GM23248 (cell line): Measurements from ENCODE around the gene MEAK7. TPM values are rescaled to one million over a fixed set of nuclear protein-coding genes. Genes with fewer than 3 reads are reported as not detected.

Experiments
- DNase-seq: peaks from one replicate; pipeline ENCODE4 v3.0.0-alpha.2; 2015
- H2AFZ ChIP-seq: fragments of 200-600 bp; sonication (generic); 2 replicates; pipeline ENCODE4 v1.6.1; 2016; ENCODE audit warnings: antibody characterized with exemption
- H3F3A ChIP-seq: fragments of 200-600 bp; sonication (generic); 2 replicates; pipeline ENCODE4 v1.6.1; 2016; ENCODE audit warnings: mild to moderate bottlenecking, antibody characterized with exemption, mixed run types; ENCODE audit not compliant: insufficient read depth
- H3K27ac ChIP-seq: fragments of 200-600 bp; sonication (generic); 2 replicates; pipeline ENCODE4 v1.5.1; 2016; ENCODE audit warnings: mild to moderate bottlenecking
- H3K27me3 ChIP-seq: fragments of 200-600 bp; sonication (generic); replicated peaks from 2 replicates; pipeline ENCODE4 v1.6.1; 2016; ENCODE audit warnings: mild to moderate bottlenecking; ENCODE audit not compliant: insufficient read depth
- H3K36me3 ChIP-seq: fragments of 200-600 bp; sonication (generic); 2 replicates; pipeline ENCODE4 v1.6.1; 2016; ENCODE audit warnings: low read depth, mild to moderate bottlenecking
- H3K4me1 ChIP-seq: fragments of 200-600 bp; sonication (generic); 2 replicates; pipeline ENCODE4 v1.6.1; 2016; ENCODE audit warnings: mild to moderate bottlenecking; ENCODE audit not compliant: insufficient read depth
- H3K4me2 ChIP-seq: fragments of 200-600 bp; sonication (generic); one replicate; pipeline ENCODE4 v1.6.1; 2016; ENCODE audit warnings: mild to moderate bottlenecking; ENCODE audit not compliant: unreplicated experiment
- H3K4me3 ChIP-seq: fragments of 200-600 bp; sonication (generic); 2 replicates; pipeline ENCODE4 v1.5.1; 2016; ENCODE audit warnings: mild to moderate bottlenecking
- H3K79me2 ChIP-seq: fragments of 200-600 bp; sonication (generic); 2 replicates; pipeline ENCODE4 v1.6.1; 2016; ENCODE audit warnings: mild to moderate bottlenecking; ENCODE audit not compliant: insufficient read depth
- H3K9ac ChIP-seq: fragments of 200-600 bp; sonication (generic); 2 replicates; pipeline ENCODE4 v1.6.1; 2016; ENCODE audit warnings: mild to moderate bottlenecking
- H3K9me2 ChIP-seq: fragments of 200-600 bp; sonication (generic); 2 replicates; pipeline ENCODE4 v1.6.1; 2016; ENCODE audit warnings: mixed run types, mild to moderate bottlenecking, moderate library complexity; ENCODE audit not compliant: insufficient read depth
- H3K9me3 ChIP-seq: fragments of 200-600 bp; sonication (generic); one replicate; pipeline ENCODE4 v1.6.1; 2017; ENCODE audit warnings: low read depth
- H4K20me1 ChIP-seq: fragments of 200-600 bp; sonication (generic); 2 replicates; pipeline ENCODE4 v1.6.0; 2016; ENCODE audit not compliant: insufficient read depth
- EZH2 ChIP-seq: fragments of 200-600 bp; sonication (generic); IDR thresholded peaks from 2 replicates; pipeline ENCODE4 v1.6.1; 2018; ENCODE audit warnings: antibody characterized with exemption, mild to moderate bottlenecking; ENCODE audit not compliant: insufficient read depth, poor library complexity, severe bottlenecking
- EZH2phosphoT487 ChIP-seq: fragments of 200-600 bp; sonication (generic); IDR thresholded peaks from 2 replicates; pipeline ENCODE4 v1.6.1; 2018; ENCODE audit warnings: antibody characterized with exemption, moderate library complexity, mild to moderate bottlenecking, low read depth; ENCODE audit not compliant: insufficient read depth
- WGBS, 2 experiments: methylation state at CpG; one replicate each; pipeline ENCODE4 v1.1.6; 2015 to 2017; ENCODE audit warnings: low lambda C conversion rate in 2 of 2, low coverage in 1 of 2; ENCODE audit errors: missing lambda C conversion rate in 2 of 2; 5-methylcytosine and 5-hydroxymethylcytosine counted together
- in situ Hi-C: fragments of 300-500 bp; cut with MboI; formaldehyde crosslinking; loops from 2 replicates; pipeline ENCODE4 v1.15.0; 2020
- polyA plus RNA-seq: library from polyadenylated mRNA; unstranded; fragments of >200 nt; fragmentation: Nextera tagmentation; extraction: Ambion mirVana; gene quantifications from 2 replicates; pipeline ENCODE4 v1.2.1, GENCODE V29; 2016
- total RNA-seq: library from RNA; depleted of rRNA; stranded (reverse); fragments of >200 nt; shearing (Covaris generic); gene quantifications from 2 replicates; pipeline ENCODE4 v1.2.3, GENCODE V29; 2014

MEAK7 gene
- total and polyA plus RNA-seq, 2 experiments from 2014 or later, result 45.6 to 62.0 TPM

- in situ Hi-C loops, result no loop called here
- Histone ChIP-seq H3F3A (no peaks in the 10 kb centered on the region), H3K9me2 (no peaks in the 10 kb centered on the region), H3K4me2 (no peak overlapping the region), H3K27ac (no peak overlapping the region), H3K36me3 (no peaks in the 10 kb centered on the region), H2AFZ (no peak overlapping the region), H3K27me3 (no peaks in the 10 kb centered on the region), H3K4me1 (no peaks in the 10 kb centered on the region), H3K4me3 (no peak overlapping the region), H3K79me2 (no peaks in the 10 kb centered on the region), H4K20me1 (no peaks in the 10 kb centered on the region), H3K9me3 (no peaks in the 10 kb centered on the region), H3K9ac (no peak overlapping the region)
- DNase-seq, result no peak
- TF ChIP-seq EZH2 (no peak), EZH2phosphoT487 (no peak)
- WGBS, 2 experiments, result 71% methylated on average over 12 of the region's 12 CpGs
Observed at GRCh38 chr16:84545114-84545737, 40.8 kb upstream of the MEAK7 start.

GRCh38 chr16:84544031-84544773 is 39.7 kb upstream of the MEAK7 start:
- 56% methylated on average over 25 of the region's 25 CpGs for WGBS, 2 experiments
- no peaks in the 10 kb centered on the region for H3K36me3 ChIP-seq
- H2AFZ ChIP-seq, result no peak overlapping the region; the same call in 1 of the 2 replicates
- H3K4me3 ChIP-seq, result no peak overlapping the region
- no peaks in the 10 kb centered on the region for H3K27me3 ChIP-seq
- peak; percentile 19 for DNase-seq
- H4K20me1 ChIP-seq, result no peaks in the 10 kb centered on the region
- H3K9me2 ChIP-seq, result no peaks in the 10 kb centered on the region
- H3K9ac ChIP-seq, result no peak overlapping the region
- no peaks in the 10 kb centered on the region for H3K9me3 ChIP-seq
- in situ Hi-C loops, result no loop called here
- H3K27ac ChIP-seq, result no peak overlapping the region
- no peaks in the 10 kb centered on the region for H3F3A ChIP-seq
- no peak for TF ChIP-seq EZH2phosphoT487
- no peak for TF ChIP-seq EZH2
- H3K79me2 ChIP-seq, result no peaks in the 10 kb centered on the region
- H3K4me1 ChIP-seq, result no peaks in the 10 kb centered on the region
- H3K4me2 ChIP-seq, result no peak overlapping the region

- Histone ChIP-seq H3K79me2 (no peaks in the 10 kb centered on the region), H2AFZ (no peak overlapping the region), H3K27me3 (no peaks in the 10 kb centered on the region), H3K9ac (no peak overlapping the region), H3K4me2 (no peak overlapping the region), H4K20me1 (no peaks in the 10 kb centered on the region), H3K9me2 (no peaks in the 10 kb centered on the region), H3K4me1 (no peaks in the 10 kb centered on the region), H3K4me3 (no peak overlapping the region), H3K9me3 (no peaks in the 10 kb centered on the region), H3K36me3 (no peaks in the 10 kb centered on the region), H3K27ac (no peak overlapping the region), H3F3A (no peaks in the 10 kb centered on the region)
- 86 to 96% methylated on average over 2 of the region's 2 CpGs for WGBS, 2 experiments
- TF ChIP-seq EZH2 (no peak), EZH2phosphoT487 (no peak)
- in situ Hi-C loops, result no loop called here
- DNase-seq, result no peak
Observed at GRCh38 chr16:84543253-84543652, 38.8 kb upstream of the MEAK7 start.

- H3K27me3 ChIP-seq, result no peaks in the 10 kb centered on the region
- H3K79me2 ChIP-seq, result no peaks in the 10 kb centered on the region
- H3F3A ChIP-seq, result no peaks in the 10 kb centered on the region
Observed at GRCh38 chr16:84541999-84542817, 37.7 kb upstream of the MEAK7 start.

More at GRCh38 chr16:84541999-84542817, 37.7 kb upstream of the MEAK7 start:
- 95% methylated on average over 7 of the region's 7 CpGs for WGBS, 2 experiments
- Histone ChIP-seq H4K20me1 (no peaks in the 10 kb centered on the region), H3K4me1 (no peaks in the 10 kb centered on the region), H3K9ac (no peak overlapping the region), H2AFZ (no peak overlapping the region), H3K9me3 (no peaks in the 10 kb centered on the region), H3K4me3 (no peak overlapping the region), H3K27ac (no peak overlapping the region), H3K9me2 (no peaks in the 10 kb centered on the region), H3K4me2 (no peak overlapping the region), H3K36me3 (no peaks in the 10 kb centered on the region)
- DNase-seq, result no peak
- in situ Hi-C loops, result no loop called here
- no peak for TF ChIP-seq EZH2
- no peak for TF ChIP-seq EZH2phosphoT487
